ENCODE results near the gene AP3D1.

DNA sequence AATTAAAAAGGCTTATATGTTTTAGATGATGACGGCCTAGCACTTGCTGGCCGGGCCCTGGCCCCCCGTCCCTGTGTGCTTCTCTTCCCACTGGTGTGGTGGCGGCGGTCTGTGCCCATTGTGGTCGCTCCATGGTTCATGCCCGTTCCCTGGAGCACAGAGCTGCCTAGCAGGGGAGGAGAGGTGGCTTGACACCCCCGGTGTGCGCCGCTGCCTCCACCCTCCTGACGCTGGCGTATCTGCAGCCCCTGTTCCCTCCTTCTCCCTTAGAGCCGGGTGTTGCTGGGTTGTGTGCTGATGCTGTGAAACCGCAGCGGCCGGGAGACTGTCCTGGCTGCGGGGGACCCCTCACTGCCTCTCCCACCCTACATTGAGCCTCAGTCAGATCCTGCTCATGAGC, 41.5 kb upstream of the AP3D1 start:
- no peak for TF ChIP-seq POLR2A (IDR thresholded peaks at IDR 0.05)
- TF ChIP-seq, protein P1, sequence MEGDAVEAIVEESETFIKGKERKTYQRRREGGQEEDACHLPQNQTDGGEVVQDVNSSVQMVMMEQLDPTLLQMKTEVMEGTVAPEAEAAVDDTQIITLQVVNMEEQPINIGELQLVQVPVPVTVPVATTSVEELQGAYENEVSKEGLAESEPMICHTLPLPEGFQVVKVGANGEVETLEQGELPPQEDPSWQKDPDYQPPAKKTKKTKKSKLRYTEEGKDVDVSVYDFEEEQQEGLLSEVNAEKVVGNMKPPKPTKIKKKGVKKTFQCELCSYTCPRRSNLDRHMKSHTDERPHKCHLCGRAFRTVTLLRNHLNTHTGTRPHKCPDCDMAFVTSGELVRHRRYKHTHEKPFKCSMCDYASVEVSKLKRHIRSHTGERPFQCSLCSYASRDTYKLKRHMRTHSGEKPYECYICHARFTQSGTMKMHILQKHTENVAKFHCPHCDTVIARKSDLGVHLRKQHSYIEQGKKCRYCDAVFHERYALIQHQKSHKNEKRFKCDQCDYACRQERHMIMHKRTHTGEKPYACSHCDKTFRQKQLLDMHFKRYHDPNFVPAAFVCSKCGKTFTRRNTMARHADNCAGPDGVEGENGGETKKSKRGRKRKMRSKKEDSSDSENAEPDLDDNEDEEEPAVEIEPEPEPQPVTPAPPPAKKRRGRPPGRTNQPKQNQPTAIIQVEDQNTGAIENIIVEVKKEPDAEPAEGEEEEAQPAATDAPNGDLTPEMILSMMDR (IDR thresholded peaks at IDR 0.05), result no peak
